ENCODE data around the gene OR10A3. TPM values are rescaled to one million over a fixed set of nuclear protein-coding genes. Genes with fewer than 3 reads are reported as not detected.

Gene OR10A3
- total RNA-seq, 2 donors from 2014 or later = not detected

GRCh38 chr11:7898666-7899283 is 42.7 kb downstream of the OR10A3 start:
- no peaks in the 10 kb centered on the region for H3K4me1 ChIP-seq (replicated peaks)
- no peaks in the 10 kb centered on the region for H3K27me3 ChIP-seq (replicated peaks; ENCODE audit: insufficient read depth)
- TF ChIP-seq CTCF (IDR thresholded peaks at IDR 0.05) = no peak
- no peak for TF ChIP-seq POLR2A (IDR thresholded peaks at IDR 0.05)
- TF ChIP-seq POLR2AphosphoS5 (IDR thresholded peaks at IDR 0.05) = no peak
- H3K36me3 ChIP-seq = no peaks in the 10 kb centered on the region
- H3K4me3 ChIP-seq = no peak overlapping the region
- H3K27ac ChIP-seq = no peak overlapping the region
- DNase-seq (ENCODE audit: low spot score) = no peak
- intact Hi-C loops (cut with DNase I) = no loop called here
- WGBS = 89% methylated on average over 5 of the region's 5 CpGs
- H3K9me3 ChIP-seq = no peaks in the 10 kb centered on the region

DNA sequence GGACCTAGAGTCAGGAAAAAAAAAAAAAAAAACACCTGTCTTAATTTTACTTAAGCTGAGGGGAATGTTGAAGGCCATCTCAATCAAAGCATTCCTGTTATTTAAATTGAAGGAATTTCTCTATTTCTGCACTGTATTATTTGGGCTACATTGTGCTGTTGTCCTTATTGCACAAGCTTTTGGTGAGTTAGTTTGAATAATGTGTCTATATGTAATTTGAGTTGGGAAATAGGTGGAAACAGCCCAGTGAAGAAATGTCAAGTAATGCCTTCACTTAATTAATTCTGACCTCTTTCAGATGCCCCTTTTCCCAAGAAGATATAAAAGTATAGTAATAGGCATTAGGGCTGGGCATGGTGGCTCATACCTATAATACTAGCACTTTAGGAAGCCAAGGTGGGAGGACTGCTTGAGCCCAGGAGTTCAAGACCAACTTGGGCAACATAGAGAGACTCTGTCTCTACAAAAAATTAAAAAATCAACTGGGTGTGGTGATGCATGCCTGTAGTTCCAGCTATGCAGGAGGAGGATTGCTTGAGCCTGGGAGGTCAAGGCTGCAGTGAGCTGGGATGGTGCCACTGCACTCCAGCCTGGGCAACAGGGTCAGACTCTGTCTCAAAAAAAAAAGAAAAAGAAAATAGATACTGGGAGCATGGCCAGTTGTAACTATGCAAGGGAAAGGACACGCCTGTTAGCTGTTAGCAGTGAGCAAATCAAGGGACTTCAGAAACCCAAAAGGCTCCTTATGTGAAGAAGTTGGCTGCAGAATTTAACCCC is 45.3 kb downstream of the OR10A3 start:
- TF ChIP-seq POLR2AphosphoS5 (IDR thresholded peaks at IDR 0.05) = no peak
- TF ChIP-seq CTCF (IDR thresholded peaks at IDR 0.05) = no peak
- TF ChIP-seq POLR2A (IDR thresholded peaks at IDR 0.05) = no peak
- no peak overlapping the region for H3K4me3 ChIP-seq
- no peaks in the 10 kb centered on the region for H3K9me3 ChIP-seq
- no peak overlapping the region for H3K27ac ChIP-seq
- H3K4me1 ChIP-seq (replicated peaks) = no peaks in the 10 kb centered on the region
- DNase-seq (ENCODE audit: low spot score) = no peak
- no peaks in the 10 kb centered on the region for H3K27me3 ChIP-seq (replicated peaks; ENCODE audit: insufficient read depth)
- H3K36me3 ChIP-seq = no peaks in the 10 kb centered on the region
- intact Hi-C loops (cut with DNase I) = no loop called here
- 77% methylated on average over 1 of the region's 1 CpG for WGBS

- WGBS = 37% methylated on average over 3 of the region's 3 CpGs
- Histone ChIP-seq H3K27ac (no peak overlapping the region), H3K36me3 (no peaks in the 10 kb centered on the region), H3K9me3 (no peaks in the 10 kb centered on the region), H3K4me1 (replicated peaks) (no peaks in the 10 kb centered on the region), H3K27me3 (replicated peaks; ENCODE audit: insufficient read depth) (no peaks in the 10 kb centered on the region), H3K4me3 (no peak overlapping the region)
- TF ChIP-seq CTCF (IDR thresholded peaks at IDR 0.05) (no peak), POLR2A (IDR thresholded peaks at IDR 0.05) (no peak), POLR2AphosphoS5 (IDR thresholded peaks at IDR 0.05) (no peak)
- no peak for DNase-seq (ENCODE audit: low spot score)
- intact Hi-C loops (cut with DNase I) = no loop called here
Measured at GRCh38 chr11:7894251-7894650, 47.3 kb downstream of the OR10A3 start.

DNA sequence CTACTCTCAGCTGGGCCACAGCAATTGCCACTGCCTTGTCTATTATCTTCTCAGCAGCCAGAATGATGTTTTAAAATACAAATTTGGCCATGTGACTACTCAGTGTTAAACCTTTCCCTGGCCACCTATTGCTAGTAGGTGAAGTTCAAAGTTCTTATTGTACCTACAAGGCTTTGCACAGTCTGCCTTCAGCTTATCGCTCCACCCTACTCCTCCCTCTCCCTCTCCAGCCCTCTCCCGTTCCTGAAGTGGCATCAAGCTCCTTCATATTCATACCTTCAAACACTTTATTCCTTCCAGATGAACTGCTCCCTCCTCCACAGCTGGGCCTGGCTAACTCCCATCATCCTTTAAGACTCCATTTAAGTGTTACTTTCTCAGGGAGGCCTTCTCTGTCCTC is 47.7 kb downstream of the OR10A3 start:
- Histone ChIP-seq H3K36me3 (no peaks in the 10 kb centered on the region), H3K4me3 (no peak overlapping the region), H3K4me1 (replicated peaks) (no peaks in the 10 kb centered on the region), H3K27me3 (replicated peaks; ENCODE audit: insufficient read depth) (no peaks in the 10 kb centered on the region), H3K9me3 (no peaks in the 10 kb centered on the region), H3K27ac (no peak overlapping the region)
- no peak for DNase-seq (ENCODE audit: low spot score)
- TF ChIP-seq POLR2A (IDR thresholded peaks at IDR 0.05) (no peak), CTCF (IDR thresholded peaks at IDR 0.05) (no peak), POLR2AphosphoS5 (IDR thresholded peaks at IDR 0.05) (no peak)
- WGBS = 58% methylated on average over 2 of the region's 2 CpGs
- intact Hi-C loops (cut with DNase I) = loop anchor here (2.0 kb wide), 1 partner anchor 93 kb away; the partner anchor contains the start of gene EIF3F

Measured in prostate gland (tissue), 2 donors.